Hepatocyte (in vitro differentiated cells): Measurements from ENCODE around the gene FAM163A. TPM values are rescaled to one million over a fixed set of nuclear protein-coding genes. Genes with fewer than 3 reads are reported as not detected.
A peak's percentile ranks its signal among the peaks of the same experiment; 100 is the strongest.

Experiments used
- DNase-seq: peaks from one replicate; pipeline ENCODE4 v3.0.0-alpha.2; 2016; ENCODE audit warnings: low spot score
- H2AFZ ChIP-seq: fragments of 200-600 bp; sonication (generic); 2 replicates; pipeline ENCODE4 v1.6.0; 2016; ENCODE audit warnings: antibody characterized with exemption, mild to moderate bottlenecking
- H3K27ac ChIP-seq: fragments of 200-600 bp; sonication (generic); 2 replicates; pipeline ENCODE4 v1.5.1; 2016; ENCODE audit warnings: mild to moderate bottlenecking
- H3K27me3 ChIP-seq: fragments of 200-600 bp; sonication (generic); 2 replicates; pipeline ENCODE4 v1.6.1; 2016
- H3K36me3 ChIP-seq: fragments of 200-600 bp; sonication (generic); replicated peaks from 2 replicates; pipeline ENCODE4 v1.5.1; 2016; ENCODE audit warnings: low read depth; ENCODE audit not compliant: insufficient read depth
- H3K4me1 ChIP-seq: fragments of 200-600 bp; sonication (generic); 2 replicates; pipeline ENCODE4 v1.5.1; 2016; ENCODE audit warnings: mild to moderate bottlenecking, moderate library complexity; ENCODE audit not compliant: insufficient read depth
- H3K4me2 ChIP-seq: fragments of 200-600 bp; sonication (generic); 2 replicates; pipeline ENCODE4 v1.6.0; 2016
- H3K4me3 ChIP-seq: fragments of 200-600 bp; sonication (generic); 2 replicates; pipeline ENCODE4 v1.5.1; 2016; ENCODE audit warnings: mild to moderate bottlenecking
- H3K79me2 ChIP-seq: fragments of 200-600 bp; sonication (generic); 2 replicates; pipeline ENCODE4 v1.6.0; 2017; ENCODE audit warnings: mild to moderate bottlenecking
- H3K9me2 ChIP-seq: fragments of 200-600 bp; sonication (generic); replicated peaks from 2 replicates; pipeline ENCODE4 v1.6.0; 2017; ENCODE audit warnings: mild to moderate bottlenecking; ENCODE audit not compliant: insufficient read depth
- H3K9me3 ChIP-seq: fragments of 200-600 bp; sonication (generic); 2 replicates; pipeline ENCODE4 v1.5.1; 2016; ENCODE audit warnings: low read depth, mild to moderate bottlenecking
- H4K20me1 ChIP-seq: fragments of 200-600 bp; sonication (generic); 2 replicates; pipeline ENCODE4 v1.6.0; 2016; ENCODE audit warnings: mild to moderate bottlenecking; ENCODE audit not compliant: insufficient read depth, poor library complexity, severe bottlenecking
- EZH2 ChIP-seq: fragments of 200-600 bp; sonication (generic); IDR thresholded peaks from 2 replicates; pipeline ENCODE4 v1.6.1; 2016; ENCODE audit warnings: antibody characterized with exemption, mild to moderate bottlenecking, borderline replicate concordance
- EZH2phosphoT487 ChIP-seq: fragments of 200-600 bp; sonication (generic); IDR thresholded peaks from one replicate; pipeline ENCODE4 v1.6.1; 2018; ENCODE audit warnings: antibody characterized with exemption, mild to moderate bottlenecking, low read depth, moderate library complexity; ENCODE audit not compliant: unreplicated experiment, severe bottlenecking
- whole genome bisulfite sequencing: methylation state at CpG from one replicate; pipeline ENCODE4 v1.1.6; 2016; ENCODE audit warnings: low lambda C conversion rate; ENCODE audit errors: missing lambda C conversion rate; 5-methylcytosine and 5-hydroxymethylcytosine counted together
- polyA plus RNA-seq: library from polyadenylated mRNA; unstranded; fragments of >200 nt; fragmentation: Nextera tagmentation; extraction: Ambion mirVana; gene quantifications from 2 replicates; pipeline ENCODE4 v1.2.1, GENCODE V29; 2016
- total RNA-seq: library from RNA; depleted of rRNA; stranded (reverse); fragments of >200 nt; gene quantifications from 2 replicates; pipeline ENCODE4 v1.2.3, GENCODE V29; 2014
- TF ChIP-seq, protein P1 (sequence below): fragments of 200-600 bp; sonication (generic); IDR thresholded peaks from 2 replicates; pipeline ENCODE4 v1.5.1; 2016; ENCODE audit warnings: antibody characterized with exemption, mild to moderate bottlenecking; ENCODE audit not compliant: poor library complexity

Gene FAM163A
- total and polyA plus RNA-seq, 2 experiments from 2014 or later, result 0.43 to 0.87 TPM

- Histone ChIP-seq H4K20me1 (no peaks in the 10 kb centered on the region), H3K79me2 (no peaks in the 10 kb centered on the region), H3K9me2 (no peaks in the 10 kb centered on the region), H3K4me1 (peaks cover 2% of the 10 kb centered on the region), H3K36me3 (no peaks in the 10 kb centered on the region), H3K4me2 (no peak overlapping the region), H3K27me3 (no peaks in the 10 kb centered on the region), H3K4me3 (no peak overlapping the region), H2AFZ (no peak overlapping the region), H3K9me3 (no peaks in the 10 kb centered on the region), H3K27ac (no peak overlapping the region)
- TF ChIP-seq, protein P1, sequence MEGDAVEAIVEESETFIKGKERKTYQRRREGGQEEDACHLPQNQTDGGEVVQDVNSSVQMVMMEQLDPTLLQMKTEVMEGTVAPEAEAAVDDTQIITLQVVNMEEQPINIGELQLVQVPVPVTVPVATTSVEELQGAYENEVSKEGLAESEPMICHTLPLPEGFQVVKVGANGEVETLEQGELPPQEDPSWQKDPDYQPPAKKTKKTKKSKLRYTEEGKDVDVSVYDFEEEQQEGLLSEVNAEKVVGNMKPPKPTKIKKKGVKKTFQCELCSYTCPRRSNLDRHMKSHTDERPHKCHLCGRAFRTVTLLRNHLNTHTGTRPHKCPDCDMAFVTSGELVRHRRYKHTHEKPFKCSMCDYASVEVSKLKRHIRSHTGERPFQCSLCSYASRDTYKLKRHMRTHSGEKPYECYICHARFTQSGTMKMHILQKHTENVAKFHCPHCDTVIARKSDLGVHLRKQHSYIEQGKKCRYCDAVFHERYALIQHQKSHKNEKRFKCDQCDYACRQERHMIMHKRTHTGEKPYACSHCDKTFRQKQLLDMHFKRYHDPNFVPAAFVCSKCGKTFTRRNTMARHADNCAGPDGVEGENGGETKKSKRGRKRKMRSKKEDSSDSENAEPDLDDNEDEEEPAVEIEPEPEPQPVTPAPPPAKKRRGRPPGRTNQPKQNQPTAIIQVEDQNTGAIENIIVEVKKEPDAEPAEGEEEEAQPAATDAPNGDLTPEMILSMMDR, result no peak
- TF ChIP-seq EZH2phosphoT487 (no peak), EZH2 (no peak)
- DNase-seq, result no peak
- 87% methylated on average over 3 of the region's 3 CpGs for WGBS
Measured at GRCh38 chr1:179777731-179778130, 34.6 kb downstream of the FAM163A start.

DNA sequence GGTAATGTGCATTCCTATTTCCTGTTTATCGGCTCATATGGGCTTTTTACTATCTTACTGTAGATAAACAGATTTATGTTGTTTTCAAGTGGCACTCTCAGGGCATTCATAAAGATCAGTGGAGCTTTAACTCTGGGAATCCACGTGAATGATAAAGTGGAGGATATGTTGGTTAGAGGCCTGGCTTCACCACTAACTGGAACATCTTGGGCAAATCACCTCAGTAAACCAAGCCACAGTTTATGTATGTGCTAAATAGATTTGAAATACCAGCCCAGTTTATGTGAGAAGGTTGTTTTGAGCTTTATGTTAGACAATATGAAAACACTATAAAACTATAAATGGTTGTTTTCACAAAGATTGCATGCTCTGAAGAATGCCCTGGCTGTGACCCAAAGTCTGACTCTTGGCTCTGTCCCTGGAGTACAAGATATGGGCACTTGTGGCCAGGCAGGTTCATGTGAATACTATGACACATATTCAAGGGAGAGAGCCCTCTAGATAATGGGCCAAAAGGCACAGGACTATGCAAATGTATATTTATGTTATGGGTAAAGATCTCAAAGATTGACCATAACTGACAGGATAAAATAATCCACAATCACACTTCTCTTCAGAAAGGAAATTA is 36.7 kb downstream of the FAM163A start:
- no peaks in the 10 kb centered on the region for H3K9me2 ChIP-seq
- H3K9me3 ChIP-seq, result no peaks in the 10 kb centered on the region
- DNase-seq, result no peak
- H3K27me3 ChIP-seq, result no peaks in the 10 kb centered on the region
- peaks cover 2% of the 10 kb centered on the region for H3K4me1 ChIP-seq
- H3K79me2 ChIP-seq, result no peaks in the 10 kb centered on the region
- WGBS, result 34% methylated on average over 2 of the region's 2 CpGs
- no peak overlapping the region for H2AFZ ChIP-seq
- no peaks in the 10 kb centered on the region for H4K20me1 ChIP-seq
- H3K36me3 ChIP-seq, result no peaks in the 10 kb centered on the region
- no peak for TF ChIP-seq EZH2
- TF ChIP-seq, protein P1, result no peak
- TF ChIP-seq EZH2phosphoT487, result no peak
- no peak overlapping the region for H3K4me2 ChIP-seq
- H3K27ac ChIP-seq, result no peak overlapping the region
- H3K4me3 ChIP-seq, result no peak overlapping the region

GRCh38 chr1:179781962-179782361 is 38.9 kb downstream of the FAM163A start:
- peak; percentile 80 for DNase-seq
- H3K9me3 ChIP-seq, result no peaks in the 10 kb centered on the region
- 38% methylated on average over 9 of the region's 10 CpGs for WGBS
- no peaks in the 10 kb centered on the region for H3K36me3 ChIP-seq
- H3K9me2 ChIP-seq, result no peaks in the 10 kb centered on the region
- H3K79me2 ChIP-seq, result no peaks in the 10 kb centered on the region
- H3K4me2 ChIP-seq, result no peak overlapping the region
- no peaks in the 10 kb centered on the region for H4K20me1 ChIP-seq
- H3K4me3 ChIP-seq, result no peak overlapping the region
- TF ChIP-seq EZH2 (no peak), EZH2phosphoT487 (no peak)
- TF ChIP-seq, protein P1, result no peak
- no peak overlapping the region for H2AFZ ChIP-seq
- peaks cover 2% of the 10 kb centered on the region for H3K4me1 ChIP-seq
- no peak overlapping the region for H3K27ac ChIP-seq
- H3K27me3 ChIP-seq, result no peaks in the 10 kb centered on the region

DNA sequence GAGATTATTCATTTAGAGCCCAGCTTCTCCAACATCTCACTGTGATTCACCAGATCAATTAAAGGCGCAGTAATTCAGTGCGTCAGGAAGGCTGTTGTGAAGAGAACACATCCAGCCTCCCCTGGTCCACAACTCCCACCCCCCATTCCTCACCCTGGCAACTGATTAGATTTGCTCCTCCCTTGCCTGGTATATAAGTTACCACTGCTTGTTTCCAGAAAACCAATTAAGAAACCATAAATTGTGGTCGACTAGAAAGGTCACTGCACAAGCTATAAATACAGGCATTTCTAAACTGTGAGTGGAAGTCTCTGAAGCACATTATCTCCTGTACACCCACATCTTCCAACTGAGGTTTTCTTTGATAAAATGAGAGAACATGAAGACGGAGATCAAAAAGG is 41.9 kb downstream of the FAM163A start:
- no peak overlapping the region for H3K4me3 ChIP-seq
- H3K27ac ChIP-seq, result no peak overlapping the region
- H3K4me2 ChIP-seq, result peak overlapping the region; percentile 18
- no peaks in the 10 kb centered on the region for H3K79me2 ChIP-seq
- no peaks in the 10 kb centered on the region for H3K27me3 ChIP-seq
- H3K36me3 ChIP-seq, result no peaks in the 10 kb centered on the region
- 62% methylated on average over 4 of the region's 4 CpGs for WGBS
- no peaks in the 10 kb centered on the region for H3K9me3 ChIP-seq
- peak overlapping the region; percentile 8 for H2AFZ ChIP-seq
- TF ChIP-seq EZH2phosphoT487 (no peak), EZH2 (no peak)
- TF ChIP-seq, protein P1, result no peak
- no peaks in the 10 kb centered on the region for H4K20me1 ChIP-seq
- no peaks in the 10 kb centered on the region for H3K9me2 ChIP-seq
- peaks cover 2% of the 10 kb centered on the region for H3K4me1 ChIP-seq
- no peak for DNase-seq
